Epithelial cell of esophagus (primary cell): ENCODE data around the gene CCNL1.

Experiments used
- DNase-seq: peaks from one replicate; pipeline ENCODE4 v3.0.0; 2010; ENCODE audit warnings: low read depth
- H3K4me3 ChIP-seq: 2 replicates; pipeline ENCODE4 v1.5.1; 2011; ENCODE audit warnings: mild to moderate bottlenecking, low read length, control low read depth
- CTCF ChIP-seq: IDR thresholded peaks from 2 replicates; pipeline ENCODE4 v1.5.1; 2011; ENCODE audit warnings: low read depth, mild to moderate bottlenecking, low read length, control low read depth, inconsistent platforms; ENCODE audit not compliant: insufficient read depth; ENCODE audit errors: missing control alignments

Gene CCNL1

DNA sequence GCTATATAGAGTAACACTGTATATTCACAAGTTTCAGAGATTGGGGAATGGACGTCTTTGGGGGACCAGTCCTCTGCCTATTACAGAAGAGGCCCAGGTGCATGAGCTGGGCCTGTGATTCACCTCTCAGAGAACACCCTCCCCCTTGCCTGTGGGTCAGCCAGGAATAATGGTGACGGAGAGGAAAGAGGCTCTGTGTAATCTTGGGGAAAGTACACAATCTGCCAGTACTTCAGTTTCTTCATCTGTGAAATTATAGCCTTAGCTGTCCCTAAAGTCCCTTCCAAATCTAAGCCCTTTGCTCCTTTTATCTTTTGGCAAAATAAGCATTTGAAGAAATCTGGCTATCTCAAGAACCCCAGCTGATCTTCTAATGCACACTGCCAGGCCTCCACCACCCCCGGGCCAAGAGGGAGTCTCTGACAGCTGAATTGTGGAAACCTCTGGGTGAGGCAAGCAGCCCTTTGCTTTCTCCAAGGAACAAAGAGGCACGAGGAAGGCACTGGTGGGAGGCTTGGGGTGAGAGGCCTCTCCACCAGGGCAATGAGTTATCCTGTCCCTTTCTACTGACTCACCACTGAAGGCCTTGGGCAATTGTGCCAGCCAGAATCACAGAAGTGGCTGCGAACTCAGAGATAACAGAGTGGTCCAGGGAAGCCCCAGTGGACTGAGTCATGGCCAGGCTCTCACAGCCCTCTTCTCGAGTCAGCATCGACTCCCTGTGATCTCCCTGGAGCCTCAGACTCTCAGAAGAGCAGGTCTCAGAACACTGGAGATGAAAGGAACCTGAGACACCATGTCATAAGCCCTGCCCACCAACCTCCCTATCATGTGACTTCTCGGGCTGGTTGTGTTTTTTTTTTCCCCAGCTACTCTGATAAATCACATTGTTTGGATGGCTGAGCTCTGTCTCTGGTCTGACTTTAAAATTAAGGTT, 31.8 kb downstream of the CCNL1 start:
- H3K4me3 ChIP-seq, result no peak overlapping the region
- DNase-seq, result peak; percentile 94
- TF ChIP-seq CTCF, result no peak

DNA sequence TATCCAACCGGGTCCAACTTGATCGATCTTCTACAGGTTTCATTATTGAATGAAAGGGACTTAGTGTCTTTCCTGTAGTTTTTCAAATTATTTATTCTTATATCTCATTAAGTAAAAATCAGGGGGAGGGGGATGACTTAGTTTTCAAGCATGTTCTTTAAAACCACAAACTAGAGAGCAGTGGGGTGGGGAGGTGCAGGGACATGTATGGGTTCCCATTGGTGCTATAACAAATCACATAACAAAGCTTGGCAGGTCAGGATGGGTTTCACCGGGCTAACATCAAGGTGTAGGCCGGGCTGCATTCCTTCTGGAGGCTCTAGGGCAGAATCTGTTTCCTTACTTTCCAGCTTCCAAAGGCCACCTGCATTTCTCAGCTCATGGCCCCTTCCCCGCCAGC, 32.7 kb downstream of the CCNL1 start:
- peak; percentile 73 for DNase-seq
- H3K4me3 ChIP-seq, result no peak overlapping the region
- no peak for TF ChIP-seq CTCF

GRCh38 chr3:157126365-157126764, 33.6 kb downstream of the CCNL1 start:
- DNase-seq, result no peak
- TF ChIP-seq CTCF, result no peak
- H3K4me3 ChIP-seq, result no peak overlapping the region

DNA sequence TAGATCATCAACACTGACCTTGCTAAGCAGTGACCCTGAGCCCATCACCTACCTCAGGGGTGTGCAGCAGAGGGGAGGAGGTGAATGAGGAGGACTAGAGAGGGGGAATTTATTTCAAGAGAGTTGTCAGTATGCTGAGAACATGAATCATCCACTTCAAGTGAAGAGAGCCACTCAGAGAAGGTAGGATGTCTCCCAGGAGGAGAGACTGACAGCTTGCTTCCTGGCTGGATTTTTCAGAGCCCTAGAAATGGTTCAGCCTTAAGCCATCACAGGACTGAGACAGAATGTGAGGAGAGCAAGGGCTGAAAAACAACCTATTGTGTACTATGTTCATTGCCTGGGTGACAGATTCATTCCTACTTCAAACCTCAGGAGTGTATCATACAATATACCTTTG, 34.8 kb downstream of the CCNL1 start:
- no peak overlapping the region for H3K4me3 ChIP-seq
- no peak for TF ChIP-seq CTCF
- DNase-seq, result peak; percentile 57

DNA sequence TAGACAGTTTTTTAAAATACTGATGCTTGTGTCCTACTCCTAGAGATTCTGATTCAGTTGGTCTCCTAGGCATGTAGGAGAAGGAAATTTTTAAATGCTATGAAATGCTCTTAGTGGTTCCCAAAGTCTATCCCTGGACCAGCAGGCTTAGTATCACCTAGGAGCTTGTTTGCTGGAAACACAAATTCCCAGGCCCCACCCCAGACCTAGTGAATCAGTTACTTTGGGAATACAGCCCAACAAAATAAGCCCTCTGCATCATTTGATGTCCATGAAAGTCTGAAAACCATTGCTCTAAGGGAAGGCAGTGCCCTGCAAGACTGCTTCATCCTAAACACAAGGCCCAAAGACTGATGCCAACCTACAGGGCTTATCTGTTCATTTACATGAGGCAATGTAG, 36.3 kb downstream of the CCNL1 start:
- DNase-seq, result peak; percentile 49
- TF ChIP-seq CTCF, result no peak
- H3K4me3 ChIP-seq, result no peak overlapping the region

DNA sequence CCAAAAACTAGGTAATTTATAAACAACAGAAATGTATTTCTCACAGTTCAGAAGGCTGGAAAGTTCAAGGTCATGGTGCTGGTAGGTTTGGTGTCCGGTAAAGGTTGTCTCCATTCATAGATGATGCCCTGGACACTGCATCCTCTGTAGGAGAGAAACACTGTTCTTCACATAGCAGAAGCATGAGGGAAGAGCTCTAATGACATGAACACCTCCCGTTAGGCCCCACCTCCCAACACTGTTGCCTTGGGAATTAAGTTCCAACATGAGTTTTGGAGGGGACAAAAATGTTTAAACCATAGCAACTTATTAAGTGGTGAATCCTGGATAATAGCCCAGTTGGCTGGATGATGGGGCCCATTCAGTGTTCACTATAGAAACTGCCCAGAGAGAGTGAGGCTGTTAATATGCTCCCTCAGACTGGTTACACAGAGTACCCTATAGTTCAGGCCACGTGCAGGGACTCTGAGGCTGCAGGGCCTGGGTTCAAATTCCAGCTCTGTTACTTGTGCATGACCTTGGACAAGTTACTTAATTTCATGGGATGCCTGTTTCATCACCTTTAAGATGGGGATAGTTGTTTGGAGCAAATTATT, 37.0 kb downstream of the CCNL1 start:
- no peak for DNase-seq
- no peak overlapping the region for H3K4me3 ChIP-seq
- no peak for TF ChIP-seq CTCF
